ENCODE results near the gene ESR2.

DNA sequence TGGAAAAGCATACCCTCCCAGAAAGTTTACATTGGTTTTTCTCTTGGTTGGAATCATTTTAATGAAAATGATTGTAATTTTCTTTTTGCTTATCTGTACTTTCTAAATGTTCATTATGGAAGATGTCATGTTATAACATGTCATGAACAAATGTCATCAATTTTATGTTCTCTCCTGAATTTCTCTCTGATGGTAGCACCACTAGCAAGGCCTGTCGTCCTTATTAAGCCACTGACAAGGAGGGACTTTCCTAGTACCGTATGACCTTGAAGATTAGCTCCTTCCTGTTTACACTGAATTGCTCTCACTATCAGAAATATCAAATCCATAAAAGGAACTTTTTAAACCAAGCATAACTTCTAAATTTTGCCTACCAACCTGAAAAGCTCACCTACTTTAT is 99.0 kb downstream of the ESR2 start:
- TF ChIP-seq, protein P1, sequence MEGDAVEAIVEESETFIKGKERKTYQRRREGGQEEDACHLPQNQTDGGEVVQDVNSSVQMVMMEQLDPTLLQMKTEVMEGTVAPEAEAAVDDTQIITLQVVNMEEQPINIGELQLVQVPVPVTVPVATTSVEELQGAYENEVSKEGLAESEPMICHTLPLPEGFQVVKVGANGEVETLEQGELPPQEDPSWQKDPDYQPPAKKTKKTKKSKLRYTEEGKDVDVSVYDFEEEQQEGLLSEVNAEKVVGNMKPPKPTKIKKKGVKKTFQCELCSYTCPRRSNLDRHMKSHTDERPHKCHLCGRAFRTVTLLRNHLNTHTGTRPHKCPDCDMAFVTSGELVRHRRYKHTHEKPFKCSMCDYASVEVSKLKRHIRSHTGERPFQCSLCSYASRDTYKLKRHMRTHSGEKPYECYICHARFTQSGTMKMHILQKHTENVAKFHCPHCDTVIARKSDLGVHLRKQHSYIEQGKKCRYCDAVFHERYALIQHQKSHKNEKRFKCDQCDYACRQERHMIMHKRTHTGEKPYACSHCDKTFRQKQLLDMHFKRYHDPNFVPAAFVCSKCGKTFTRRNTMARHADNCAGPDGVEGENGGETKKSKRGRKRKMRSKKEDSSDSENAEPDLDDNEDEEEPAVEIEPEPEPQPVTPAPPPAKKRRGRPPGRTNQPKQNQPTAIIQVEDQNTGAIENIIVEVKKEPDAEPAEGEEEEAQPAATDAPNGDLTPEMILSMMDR (IDR thresholded peaks at IDR 0.05; ENCODE audit: extremely low read depth in 1 of 2, insufficient read depth in 1 of 2, low read depth in 1 of 2, low read length in 2 of 2): no peak
- TF ChIP-seq JUN (IDR thresholded peaks at IDR 0.05; ENCODE audit: borderline replicate concordance, insufficient read depth, insufficient read length, low read depth): no peak
- no peak for TF ChIP-seq POLR2AphosphoS5 (IDR thresholded peaks at IDR 0.05; ENCODE audit: insufficient read depth, low read depth, low read length)
- no peak for TF ChIP-seq POLR2A (IDR thresholded peaks at IDR 0.05; ENCODE audit: low read depth, low read length)
